HepG2 (cell line): ENCODE data around the gene STX4. TPM values are rescaled to one million over a fixed set of nuclear protein-coding genes. Genes with fewer than 3 reads are reported as not detected.
A peak's percentile ranks its signal among the peaks of the same experiment; 100 is the strongest.

ENCODE experiments used
- ARNTL ChIP-seq: sonication (generic); formaldehyde crosslinking; IDR thresholded peaks from 2 replicates; pipeline ENCODE4 v1.4.0; 2020; ENCODE audit warnings: mild to moderate bottlenecking, missing genetic modification reagents
- HBP1 ChIP-seq: IDR thresholded peaks from 2 replicates; pipeline ENCODE4 v1.6.1; 2016; ENCODE audit warnings: low read depth, control low read depth
- HCFC1 ChIP-seq: fragments of 150-350 bp; IDR thresholded peaks from 2 replicates; pipeline ENCODE4 v1.6.1; 2014; ENCODE audit warnings: low read depth, low read length
- HOMEZ ChIP-seq: IDR thresholded peaks from 2 replicates; pipeline ENCODE4 v1.6.1; 2016; ENCODE audit warnings: low read depth
- HOXA5 ChIP-seq: sonication (generic); formaldehyde crosslinking; IDR thresholded peaks from 2 replicates; pipeline ENCODE4 v1.4.0; 2020; ENCODE audit warnings: missing genetic modification reagents
- KAT7 ChIP-seq: IDR thresholded peaks from 2 replicates; pipeline ENCODE4 v1.6.1; 2018; ENCODE audit warnings: borderline replicate concordance, missing compliant biosample characterization
- KLF6 ChIP-seq: IDR thresholded peaks from 2 replicates; pipeline ENCODE4 v1.8.0; 2016; ENCODE audit warnings: missing biosample characterization, missing genetic modification reagents
- NR0B2 ChIP-seq: sonication (generic); formaldehyde crosslinking; IDR thresholded peaks from 2 replicates; pipeline ENCODE4 v1.4.0; 2020; ENCODE audit warnings: mild to moderate bottlenecking, missing genetic modification reagents
- RBM39 ChIP-seq: fragments of 200-400 bp; formaldehyde crosslinking; IDR thresholded peaks from one replicate; pipeline ENCODE4 v1.6.1; 2018; ENCODE audit warnings: antibody characterized with exemption, mild to moderate bottlenecking, low read depth, low read length; ENCODE audit not compliant: poor library complexity, severe bottlenecking
- RFX1 ChIP-seq: fragments of 450-650 bp; IDR thresholded peaks from 2 replicates; pipeline ENCODE4 v1.6.1; 2017
- SALL2 ChIP-seq: sonication (generic); formaldehyde crosslinking; IDR thresholded peaks from 2 replicates; pipeline ENCODE4 v1.8.1; 2023; ENCODE audit warnings: mild to moderate bottlenecking, missing genetic modification reagents, inconsistent platforms
- TCF7L2 ChIP-seq: IDR thresholded peaks from 2 replicates; pipeline ENCODE4 v1.6.1; 2011; ENCODE audit warnings: mild to moderate bottlenecking, low read depth, low read length, moderate library complexity
- ZBTB26 ChIP-seq: IDR thresholded peaks from 2 replicates; pipeline ENCODE4 v1.6.1; 2016; ENCODE audit warnings: missing compliant biosample characterization, missing genetic modification reagents, borderline replicate concordance
- ZMYM3 ChIP-seq: sonication (generic); formaldehyde crosslinking; IDR thresholded peaks from 2 replicates; pipeline ENCODE4 v1.5.1; 2020; ENCODE audit warnings: mild to moderate bottlenecking, missing genetic modification reagents
- ZNF33B ChIP-seq: sonication (generic); formaldehyde crosslinking; IDR thresholded peaks from 2 replicates; pipeline ENCODE4 v1.5.1; 2020; ENCODE audit warnings: mild to moderate bottlenecking, missing genetic modification reagents
- polyA plus RNA-seq, 8 experiments: library from polyadenylated mRNA; depleted of rRNA in 3 of 8; stranded (reverse) in 7 of 8; unstranded in 1 of 8; fragments of >200 nt; fragmentation: Illumina TruSeq in 4 of 8; extraction: Trizol in 4 of 8; gene quantifications; 2 replicates each; pipeline versions ENCODE4 v1.2.1 to v1.2.3, GENCODE V29; 2011 to 2016; ENCODE audit warnings: low read depth in 4 of 8, missing spikeins in 1 of 8, mixed read lengths in 1 of 8; ENCODE audit not compliant: insufficient read depth in 1 of 8
- total RNA-seq, 5 experiments: library from RNA; depleted of rRNA; stranded (reverse); fragments of >200 nt; fragmentation: Illumina TruSeq; extraction: Trizol; gene quantifications; 2 replicates each; pipeline ENCODE4 v1.2.3, GENCODE V29; 2016; ENCODE audit warnings: low read depth in 1 of 5
- TF ChIP-seq, protein P1 (sequence below): sonication (generic); formaldehyde crosslinking; IDR thresholded peaks from 2 replicates; pipeline ENCODE4 v1.8.1; 2023; ENCODE audit warnings: missing genetic modification reagents, inconsistent platforms, borderline replicate concordance
- TF ChIP-seq, protein P2 (sequence below): sonication (generic); formaldehyde crosslinking; IDR thresholded peaks from 2 replicates; pipeline ENCODE4 v1.4.0; 2020; ENCODE audit warnings: missing genetic modification reagents
- TF ChIP-seq, protein P3 (sequence below): sonication (generic); formaldehyde crosslinking; IDR thresholded peaks from 2 replicates; pipeline ENCODE4 v1.5.1; 2020; ENCODE audit warnings: missing genetic modification reagents, mild to moderate bottlenecking, borderline replicate concordance

The STX4 gene
- total and polyA plus RNA-seq, 2 of the 13 experiments (the other 11 are each of a cell fraction or from before 2014, with no cell fraction given), result 29.2 to 34.6 TPM

DNA sequence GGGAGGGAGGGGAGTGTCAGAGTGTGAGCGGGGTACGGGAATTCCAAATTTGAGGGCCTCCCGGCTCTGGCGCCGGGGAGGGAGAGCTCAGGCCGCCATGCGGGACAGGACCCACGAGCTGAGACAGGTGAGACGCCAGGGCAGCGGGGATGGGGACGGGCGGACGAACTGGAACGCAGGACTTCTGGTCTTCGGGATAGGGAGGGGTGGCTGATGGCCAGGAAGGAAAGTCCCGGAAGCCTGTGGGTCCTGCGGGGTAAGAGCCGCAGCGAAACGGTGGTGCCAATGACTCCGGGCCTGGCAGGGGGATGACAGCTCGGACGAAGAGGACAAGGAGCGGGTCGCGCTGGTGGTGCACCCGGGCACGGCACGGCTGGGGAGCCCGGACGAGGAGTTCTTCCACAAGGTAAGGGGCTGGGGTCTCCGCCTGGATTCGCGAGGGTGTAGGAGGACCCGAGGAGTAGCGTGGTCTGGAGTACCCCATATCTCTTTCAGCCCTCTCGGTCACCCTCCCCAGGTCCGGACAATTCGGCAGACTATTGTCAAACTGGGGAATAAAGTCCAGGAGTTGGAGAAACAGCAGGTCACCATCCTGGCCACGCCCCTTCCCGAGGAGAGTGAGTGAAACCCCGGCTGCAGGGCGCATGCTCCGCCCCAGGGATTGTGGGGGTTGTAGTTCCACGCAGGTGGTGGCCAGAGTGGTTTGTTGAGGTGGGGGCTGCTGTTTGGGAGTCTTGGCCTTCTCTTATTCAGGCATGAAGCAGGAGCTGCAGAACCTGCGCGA is 543 bp downstream of the STX4 start (continued):
- TF ChIP-seq HBP1 (CRISPR knock-in tag), result no peak
- no peak for TF ChIP-seq TCF7L2
- peak; percentile 94 for TF ChIP-seq HCFC1
- TF ChIP-seq ZNF33B, result no peak
- TF ChIP-seq, protein P1, sequence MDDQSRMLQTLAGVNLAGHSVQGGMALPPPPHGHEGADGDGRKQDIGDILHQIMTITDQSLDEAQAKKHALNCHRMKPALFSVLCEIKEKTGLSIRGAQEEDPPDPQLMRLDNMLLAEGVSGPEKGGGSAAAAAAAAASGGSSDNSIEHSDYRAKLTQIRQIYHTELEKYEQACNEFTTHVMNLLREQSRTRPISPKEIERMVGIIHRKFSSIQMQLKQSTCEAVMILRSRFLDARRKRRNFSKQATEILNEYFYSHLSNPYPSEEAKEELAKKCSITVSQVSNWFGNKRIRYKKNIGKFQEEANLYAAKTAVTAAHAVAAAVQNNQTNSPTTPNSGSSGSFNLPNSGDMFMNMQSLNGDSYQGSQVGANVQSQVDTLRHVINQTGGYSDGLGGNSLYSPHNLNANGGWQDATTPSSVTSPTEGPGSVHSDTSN (CRISPR knock-in tag), result no peak
- no peak; the same call in 1 of the 2 replicates for TF ChIP-seq KAT7 (CRISPR knock-in tag)
- TF ChIP-seq SALL2 (CRISPR knock-in tag), result peak; percentile 92
- peak; percentile 82 for TF ChIP-seq HOXA5 (CRISPR knock-in tag)
- peak; percentile 62 for TF ChIP-seq KLF6 (CRISPR knock-in tag)
- no peak for TF ChIP-seq ZMYM3 (CRISPR knock-in tag)
- 0 out of 2 replicates have a peak, but pooled peaks have one; percentile 77 for TF ChIP-seq ZBTB26 (CRISPR knock-in tag)
- peak; percentile 26; the same call in 1 of the 2 replicates for TF ChIP-seq HOMEZ
- no peak for TF ChIP-seq RFX1
- no peak; the same call in 1 of the 2 replicates for TF ChIP-seq ARNTL (CRISPR knock-in tag)
- TF ChIP-seq, protein P2, sequence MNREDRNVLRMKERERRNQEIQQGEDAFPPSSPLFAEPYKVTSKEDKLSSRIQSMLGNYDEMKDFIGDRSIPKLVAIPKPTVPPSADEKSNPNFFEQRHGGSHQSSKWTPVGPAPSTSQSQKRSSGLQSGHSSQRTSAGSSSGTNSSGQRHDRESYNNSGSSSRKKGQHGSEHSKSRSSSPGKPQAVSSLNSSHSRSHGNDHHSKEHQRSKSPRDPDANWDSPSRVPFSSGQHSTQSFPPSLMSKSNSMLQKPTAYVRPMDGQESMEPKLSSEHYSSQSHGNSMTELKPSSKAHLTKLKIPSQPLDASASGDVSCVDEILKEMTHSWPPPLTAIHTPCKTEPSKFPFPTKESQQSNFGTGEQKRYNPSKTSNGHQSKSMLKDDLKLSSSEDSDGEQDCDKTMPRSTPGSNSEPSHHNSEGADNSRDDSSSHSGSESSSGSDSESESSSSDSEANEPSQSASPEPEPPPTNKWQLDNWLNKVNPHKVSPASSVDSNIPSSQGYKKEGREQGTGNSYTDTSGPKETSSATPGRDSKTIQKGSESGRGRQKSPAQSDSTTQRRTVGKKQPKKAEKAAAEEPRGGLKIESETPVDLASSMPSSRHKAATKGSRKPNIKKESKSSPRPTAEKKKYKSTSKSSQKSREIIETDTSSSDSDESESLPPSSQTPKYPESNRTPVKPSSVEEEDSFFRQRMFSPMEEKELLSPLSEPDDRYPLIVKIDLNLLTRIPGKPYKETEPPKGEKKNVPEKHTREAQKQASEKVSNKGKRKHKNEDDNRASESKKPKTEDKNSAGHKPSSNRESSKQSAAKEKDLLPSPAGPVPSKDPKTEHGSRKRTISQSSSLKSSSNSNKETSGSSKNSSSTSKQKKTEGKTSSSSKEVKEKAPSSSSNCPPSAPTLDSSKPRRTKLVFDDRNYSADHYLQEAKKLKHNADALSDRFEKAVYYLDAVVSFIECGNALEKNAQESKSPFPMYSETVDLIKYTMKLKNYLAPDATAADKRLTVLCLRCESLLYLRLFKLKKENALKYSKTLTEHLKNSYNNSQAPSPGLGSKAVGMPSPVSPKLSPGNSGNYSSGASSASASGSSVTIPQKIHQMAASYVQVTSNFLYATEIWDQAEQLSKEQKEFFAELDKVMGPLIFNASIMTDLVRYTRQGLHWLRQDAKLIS, result no peak
- TF ChIP-seq RBM39, result peak; percentile 50
- TF ChIP-seq, protein P3, sequence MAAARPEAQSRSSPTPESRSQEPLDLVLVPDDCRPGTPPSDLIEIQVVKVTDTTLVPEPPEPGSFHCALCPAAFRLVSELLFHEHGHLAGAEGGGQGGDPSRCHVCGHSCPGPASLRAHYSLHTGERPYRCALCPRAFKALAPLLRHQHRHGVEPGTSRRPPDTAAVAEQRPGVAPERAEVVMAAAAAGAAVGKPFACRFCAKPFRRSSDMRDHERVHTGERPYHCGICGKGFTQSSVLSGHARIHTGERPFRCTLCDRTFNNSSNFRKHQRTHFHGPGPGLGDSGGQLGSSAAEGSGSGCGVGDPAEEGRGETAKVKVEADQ (CRISPR knock-in tag), result no peak; the same call in 1 of the 2 replicates
- TF ChIP-seq NR0B2, result peak; percentile 58; the same call in 1 of the 2 replicates
